Hematopoietic multipotent progenitor cell treated with erythropoietin and hydrocortisone succinate and interleukin-3 and kit ligand, for 15 days (in vitro differentiated cells): Measurements from ENCODE around the gene ETFA.

ENCODE experiments used
- DNase-seq: peaks from one replicate; pipeline ENCODE4 v3.0.0-alpha.2; 2015; ENCODE audit warnings: low spot score

ETFA gene

DNA sequence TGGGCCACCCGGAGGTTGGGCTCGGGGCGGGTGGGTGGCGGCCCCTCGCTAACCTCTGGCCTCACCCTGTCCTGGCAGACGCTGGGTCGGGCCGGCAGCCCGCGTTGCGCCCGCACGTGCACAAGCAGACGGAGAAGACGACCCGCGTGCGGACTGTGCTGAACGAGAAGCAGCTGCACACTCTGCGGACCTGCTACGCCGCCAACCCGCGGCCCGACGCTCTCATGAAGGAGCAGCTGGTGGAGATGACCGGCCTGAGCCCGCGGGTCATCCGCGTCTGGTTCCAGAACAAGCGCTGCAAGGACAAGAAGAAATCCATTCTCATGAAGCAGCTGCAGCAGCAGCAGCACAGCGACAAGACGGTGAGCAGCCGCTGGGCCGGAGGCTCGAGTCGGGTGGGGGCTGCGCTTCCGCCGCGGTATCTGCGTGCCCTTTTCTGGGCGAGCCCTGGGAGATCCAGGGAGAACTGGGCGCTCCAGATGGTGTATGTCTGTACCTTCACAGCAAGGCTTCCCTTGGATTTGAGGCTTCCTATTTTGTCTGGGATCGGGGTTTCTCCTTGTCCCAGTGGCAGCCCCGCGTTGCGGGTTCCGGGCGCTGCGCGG, 29.0 kb upstream of the ETFA start:
- DNase-seq = no peak

DNA sequence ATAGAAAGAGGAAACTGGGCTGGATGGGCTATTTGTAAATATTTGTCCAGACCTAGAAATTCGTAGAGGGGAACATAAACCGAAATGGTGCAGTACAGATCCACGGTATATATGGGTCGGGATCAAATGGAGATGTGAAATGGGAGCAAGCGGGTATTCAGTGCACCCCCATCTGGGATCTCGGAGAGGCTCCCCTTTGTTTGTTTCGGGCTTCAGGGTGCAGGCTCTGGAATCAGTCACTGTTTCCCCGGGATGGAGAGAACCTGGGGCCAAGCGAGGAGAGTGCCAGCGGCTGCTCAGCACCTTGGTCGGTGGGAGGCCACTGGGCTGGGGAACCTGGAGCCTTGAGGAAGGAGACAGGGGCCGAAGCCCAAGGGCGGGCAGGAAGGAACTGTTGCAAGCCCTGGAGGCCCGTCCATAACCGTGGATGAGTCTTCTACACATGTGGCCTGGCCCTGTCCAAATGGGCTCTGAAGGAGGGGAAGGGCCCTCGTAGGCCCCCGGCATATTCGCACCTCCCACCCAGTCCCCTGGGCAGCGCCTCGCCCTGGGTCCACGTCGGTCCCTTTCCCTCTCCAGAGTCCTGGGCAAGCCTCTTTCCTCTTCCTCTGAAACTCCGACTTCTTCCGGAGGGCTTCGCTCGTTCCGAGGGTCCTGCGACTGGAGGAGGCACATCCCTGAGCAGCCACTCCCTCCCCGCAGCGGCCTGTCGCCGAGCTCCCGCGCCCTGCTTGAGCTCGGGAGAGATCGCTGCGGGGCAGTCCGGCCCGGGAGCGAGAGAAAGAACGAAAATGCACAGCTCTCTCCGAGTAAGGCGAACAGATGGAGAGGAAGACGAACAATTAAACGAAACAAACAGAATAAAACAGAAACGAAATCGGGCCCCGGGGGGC, 28.3 kb upstream of the ETFA start:
- DNase-seq = no peak

DNA sequence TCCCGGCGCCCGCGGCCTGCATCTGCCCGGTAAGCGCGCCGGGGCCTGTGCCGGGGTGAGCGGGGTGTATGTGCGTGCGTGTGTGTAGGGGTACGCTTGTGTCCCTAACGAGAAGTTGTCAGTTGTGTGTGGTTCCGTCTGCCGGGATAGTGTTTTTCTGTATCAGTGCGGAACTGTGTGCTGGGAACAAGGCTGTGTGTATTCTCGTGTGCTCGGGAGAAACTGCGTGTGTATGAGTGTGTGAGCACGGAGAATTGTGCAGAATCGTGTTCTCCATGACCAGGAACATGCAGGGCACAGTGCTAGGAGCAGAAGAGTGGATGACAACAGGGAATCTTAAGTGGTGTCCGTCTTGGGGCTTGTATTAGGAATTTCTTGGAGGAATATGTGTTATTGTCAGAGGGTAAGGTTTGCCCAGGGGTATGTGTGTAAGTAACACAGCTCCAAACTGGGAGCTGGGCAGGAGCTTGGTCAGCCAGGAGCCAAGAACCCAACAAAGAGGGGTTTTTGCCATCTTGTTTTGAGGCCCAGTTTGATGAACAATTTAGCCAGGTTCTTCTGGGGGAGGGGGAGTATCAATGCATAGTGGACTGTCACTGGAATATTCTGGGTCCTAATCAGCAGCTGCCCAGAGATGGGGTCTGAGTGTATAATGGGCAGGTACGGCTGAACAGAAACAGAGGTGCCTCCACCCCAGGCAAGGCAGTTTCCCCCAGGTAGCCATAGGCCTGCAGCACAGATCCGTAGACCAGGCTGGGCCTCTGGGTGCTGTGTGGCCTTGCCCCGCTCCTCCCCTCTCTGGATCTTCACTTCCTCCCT, 27.4 kb upstream of the ETFA start:
- DNase-seq = no peak

DNA sequence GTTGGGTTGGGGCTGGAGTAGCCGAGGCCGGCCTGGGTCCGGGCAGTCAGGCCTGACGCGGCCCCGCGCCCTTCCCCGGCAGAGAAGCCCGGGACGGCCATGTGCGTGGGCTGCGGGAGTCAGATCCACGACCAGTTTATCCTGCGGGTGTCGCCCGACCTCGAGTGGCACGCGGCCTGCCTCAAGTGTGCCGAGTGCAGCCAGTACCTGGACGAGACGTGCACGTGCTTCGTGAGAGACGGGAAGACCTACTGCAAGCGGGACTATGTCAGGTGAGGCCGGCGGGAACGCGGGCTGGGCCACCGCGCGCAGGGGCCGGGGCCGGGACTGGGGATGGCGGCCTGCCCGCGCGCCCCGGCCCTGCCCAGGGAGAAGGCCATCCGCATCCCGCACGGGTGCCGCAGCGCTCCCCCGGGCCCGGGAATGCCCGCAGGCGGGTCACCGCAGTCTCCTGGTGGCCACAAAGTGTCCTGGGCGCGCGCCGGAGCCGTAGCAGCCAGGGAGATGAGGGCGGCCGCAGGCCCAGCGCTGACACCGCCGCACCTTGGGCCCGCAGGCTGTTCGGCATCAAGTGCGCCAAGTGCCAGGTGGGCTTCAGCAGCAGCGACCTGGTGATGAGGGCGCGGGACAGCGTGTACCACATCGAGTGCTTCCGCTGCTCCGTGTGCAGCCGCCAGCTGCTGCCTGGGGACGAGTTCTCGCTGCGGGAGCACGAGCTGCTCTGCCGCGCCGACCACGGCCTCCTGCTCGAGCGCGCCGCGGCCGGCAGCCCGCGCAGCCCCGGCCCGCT, 26.6 kb upstream of the ETFA start:
- DNase-seq = no peak

DNA sequence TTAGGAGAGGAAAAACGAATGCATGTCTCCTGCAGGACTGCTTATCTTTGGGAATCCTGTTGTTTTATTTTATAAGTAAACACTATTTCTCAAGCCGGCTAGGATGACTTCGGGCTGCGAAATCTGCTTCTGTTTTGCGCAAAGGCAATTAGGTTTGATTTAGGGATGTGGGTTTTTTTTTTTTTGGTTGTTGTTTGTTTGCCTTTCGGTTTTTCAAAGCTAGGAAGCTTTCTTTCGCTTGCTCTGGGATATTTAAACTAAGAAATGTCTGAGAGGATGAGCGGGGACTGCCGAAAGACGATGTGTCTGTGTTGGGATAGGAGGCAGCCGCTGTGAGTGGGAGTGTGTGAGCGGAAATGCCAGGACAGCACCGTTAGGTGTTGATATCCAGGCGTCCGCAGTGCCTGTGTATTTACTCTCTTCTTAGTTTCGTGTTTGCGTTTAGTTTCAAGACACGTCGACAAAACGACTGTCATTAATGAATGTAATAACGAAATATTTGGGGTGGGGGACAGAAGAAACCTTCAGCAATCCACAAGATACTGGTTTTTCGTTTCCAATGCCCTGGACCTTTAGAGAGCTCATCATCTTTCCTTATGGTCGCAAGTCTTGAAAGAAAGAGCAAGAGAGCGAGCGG, 25.9 kb upstream of the ETFA start:
- no peak for DNase-seq

DNA sequence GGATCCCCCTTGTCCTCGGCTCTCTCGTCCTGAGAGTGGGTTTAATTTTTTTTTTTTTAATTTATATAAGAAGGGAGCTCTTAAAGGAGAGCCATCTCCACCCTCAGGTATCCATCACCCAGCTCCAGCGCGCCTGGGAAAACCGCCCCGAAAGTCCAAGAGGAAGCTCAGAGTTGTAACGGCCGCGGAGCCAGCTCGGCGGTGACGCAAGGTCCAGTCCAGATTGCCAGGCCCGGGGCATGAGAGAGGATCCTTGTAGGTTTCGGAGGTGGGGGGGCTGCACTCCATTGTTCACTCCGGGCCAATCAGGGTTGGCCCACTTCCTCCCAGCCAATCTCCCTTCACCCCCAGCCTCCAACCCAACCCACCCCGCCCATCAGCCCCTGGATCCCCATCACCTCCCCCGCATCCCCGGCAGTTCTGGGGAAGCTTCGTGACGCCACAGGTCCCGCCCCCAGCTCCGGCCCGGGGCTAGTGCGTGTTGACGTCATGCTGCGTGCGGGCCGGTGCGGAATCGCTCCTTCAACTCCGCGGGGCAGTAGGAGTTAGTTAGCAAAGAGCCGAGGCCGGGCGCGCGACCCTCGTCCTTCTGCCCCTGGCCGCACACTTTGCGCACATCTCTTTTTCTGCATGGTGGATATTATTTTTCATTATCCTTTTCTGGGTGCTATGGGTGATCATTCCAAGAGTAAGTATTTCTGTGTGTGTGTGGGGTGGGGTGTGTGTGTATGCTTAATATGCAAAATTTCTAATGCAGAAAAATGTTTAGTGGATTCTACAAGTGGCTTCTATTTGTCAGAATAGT, 25.2 kb upstream of the ETFA start, which contains the start of gene ISL2:
ISL2 (plus strand) TSS at position 520 of the 805 bp plus-strand sequence; CDS start at position 631, 111 bp downstream.
- no peak for DNase-seq

DNA sequence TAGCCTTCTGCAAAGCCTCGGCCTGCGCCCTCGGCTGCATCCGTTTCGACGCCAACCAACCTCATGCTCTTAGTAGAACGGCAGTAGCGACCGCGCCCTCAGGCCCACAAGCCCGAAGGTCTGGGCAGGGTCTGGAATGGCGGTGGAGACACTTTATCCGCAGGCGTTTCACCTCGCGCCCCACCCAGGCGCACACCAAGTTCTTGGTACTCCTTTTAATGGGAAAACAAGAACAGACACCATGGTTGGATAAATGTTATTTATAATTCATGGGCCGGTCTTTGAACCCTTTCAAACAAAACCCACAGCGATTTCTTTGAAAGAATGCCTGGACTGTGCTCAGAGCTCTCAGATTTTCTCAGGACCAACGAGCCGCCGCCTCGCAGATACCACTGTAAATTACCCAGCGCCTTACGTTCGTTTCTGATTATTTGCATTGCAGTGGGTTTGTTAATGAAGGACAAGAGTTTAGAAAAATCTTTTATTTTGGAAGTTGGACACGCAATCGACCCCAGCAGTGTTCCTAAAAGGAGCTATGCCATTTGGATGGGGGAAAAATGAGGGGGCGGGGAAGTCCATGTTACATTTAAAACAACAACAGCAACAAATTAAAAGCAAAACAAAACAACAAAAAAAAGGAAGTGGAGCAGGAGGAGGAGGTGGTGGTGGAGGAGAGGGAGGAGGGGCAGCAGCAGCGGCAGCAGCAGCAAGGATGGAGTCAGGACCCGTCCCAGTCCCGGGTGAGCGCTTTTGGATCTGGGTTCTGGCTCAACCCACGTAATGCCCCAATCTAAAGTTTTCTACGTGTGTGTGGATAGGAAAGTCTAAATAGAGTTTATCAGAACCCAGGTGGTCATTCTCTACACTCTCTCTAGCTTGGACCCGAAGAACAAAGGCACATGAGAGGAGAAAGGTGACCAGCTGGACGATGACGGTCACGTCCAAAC, 24.3 kb upstream of the ETFA start:
- no peak for DNase-seq

DNA sequence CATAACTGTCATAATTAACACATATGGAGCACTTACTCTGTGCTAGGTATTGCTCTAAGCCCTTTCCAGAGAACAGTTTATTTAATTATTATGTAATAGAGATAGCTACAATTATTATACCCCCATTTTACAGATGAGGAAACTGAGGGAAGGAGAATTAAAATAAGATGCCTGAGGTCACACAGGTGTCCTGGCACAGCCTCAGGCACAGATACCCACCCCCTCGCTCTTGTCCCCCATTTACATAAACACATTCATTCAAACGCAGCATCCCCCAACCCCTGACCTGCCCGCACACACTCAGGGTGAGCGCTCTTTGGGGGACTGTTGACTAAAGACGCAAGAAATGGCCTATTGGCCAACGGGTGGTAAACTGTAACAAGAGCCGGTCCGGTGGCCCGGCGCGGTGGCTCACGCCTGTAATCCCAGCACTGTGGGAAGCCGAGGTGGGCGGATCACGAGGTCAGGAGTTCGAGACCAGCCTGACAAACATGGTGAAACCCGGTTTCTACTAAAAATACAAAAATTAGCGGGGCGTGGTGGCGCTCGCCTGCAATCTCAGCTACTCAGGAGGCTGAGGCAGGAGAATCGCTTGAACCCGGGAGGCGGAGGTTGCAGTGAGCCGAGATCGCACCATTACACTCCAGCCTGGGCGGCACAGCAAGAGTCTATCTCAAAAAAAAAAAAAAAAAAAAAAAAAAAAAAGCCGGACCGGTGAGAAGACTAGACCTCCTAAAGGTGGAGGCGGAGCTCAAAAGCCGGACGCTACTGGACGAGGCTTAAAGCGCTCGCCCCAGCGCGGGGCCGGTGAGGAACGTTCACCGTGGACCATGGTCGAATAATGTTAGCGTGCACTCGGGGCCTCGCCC, 23.4 kb upstream of the ETFA start:
- DNase-seq = no peak

DNA sequence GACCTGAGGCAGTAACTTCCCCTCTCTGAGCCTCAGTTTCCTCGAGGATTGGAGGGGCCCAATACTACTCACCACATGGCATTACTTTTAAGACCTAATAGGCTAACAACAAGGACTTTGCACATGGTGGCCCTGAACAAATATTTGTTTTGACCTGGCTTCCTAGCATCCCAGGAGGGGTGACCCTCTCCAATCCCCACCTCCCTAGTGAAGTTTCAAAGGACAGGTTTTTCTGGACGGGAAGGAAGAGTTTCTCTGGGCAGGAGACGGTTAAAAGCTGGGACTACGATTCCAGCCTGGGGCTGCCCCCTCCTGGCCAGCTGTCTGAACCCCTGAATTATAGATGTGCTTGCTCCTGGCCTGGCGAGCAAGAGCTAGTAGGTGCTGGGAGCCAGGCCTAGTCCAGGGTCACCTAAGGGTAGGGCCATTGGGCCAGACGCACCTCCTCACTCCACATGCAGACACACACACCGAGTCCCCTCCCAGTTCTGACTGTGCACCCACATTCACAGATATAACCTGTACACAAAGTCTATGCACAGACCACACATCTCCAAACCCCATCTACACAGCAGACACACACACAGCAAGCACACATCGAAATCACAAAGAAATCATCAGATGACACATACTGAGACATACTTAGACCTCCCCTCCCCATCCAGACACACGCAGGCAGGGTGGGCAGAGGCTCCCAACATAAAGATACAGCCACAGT, 22.6 kb upstream of the ETFA start:
- no peak for DNase-seq

DNA sequence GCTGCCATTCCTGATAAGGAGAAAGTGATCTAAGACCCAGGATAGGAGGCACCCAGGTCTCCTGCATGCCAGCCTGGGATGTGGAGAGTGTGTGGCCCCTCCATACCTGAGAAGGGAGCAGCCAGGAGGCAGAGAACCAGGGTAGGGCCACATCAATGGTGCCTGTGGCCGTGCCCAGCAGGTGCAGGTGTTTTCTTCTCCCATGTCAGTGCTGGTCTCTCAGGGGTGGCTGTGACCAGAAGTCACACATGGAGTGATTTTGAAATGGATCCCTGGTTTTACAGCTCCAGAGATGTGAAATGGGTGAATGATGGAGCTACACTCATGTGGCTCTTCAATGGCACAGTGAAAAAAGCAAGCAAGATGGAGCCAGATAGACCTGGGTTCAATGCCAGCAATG, 22.0 kb upstream of the ETFA start:
- no peak for DNase-seq

DNA sequence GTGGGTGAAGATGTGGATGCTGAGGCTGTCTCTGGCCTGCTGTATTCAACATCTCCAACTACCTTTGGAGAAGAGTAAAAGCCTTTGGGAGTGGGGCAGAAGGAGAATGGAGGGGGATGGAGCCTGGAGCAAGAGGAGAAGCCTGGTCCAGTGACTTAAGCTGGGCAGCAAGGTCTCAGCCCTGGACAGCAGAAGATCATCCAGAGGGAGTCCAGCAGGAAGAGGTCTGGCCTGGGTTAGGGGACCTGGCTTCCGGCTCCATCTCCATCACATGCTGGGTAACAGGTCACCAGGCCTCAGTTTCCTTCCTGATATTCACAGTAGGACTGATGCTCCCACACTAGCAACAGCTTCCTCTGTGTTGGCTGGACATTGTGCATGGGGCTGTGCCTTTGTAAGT, 21.5 kb upstream of the ETFA start:
- DNase-seq = no peak

DNA sequence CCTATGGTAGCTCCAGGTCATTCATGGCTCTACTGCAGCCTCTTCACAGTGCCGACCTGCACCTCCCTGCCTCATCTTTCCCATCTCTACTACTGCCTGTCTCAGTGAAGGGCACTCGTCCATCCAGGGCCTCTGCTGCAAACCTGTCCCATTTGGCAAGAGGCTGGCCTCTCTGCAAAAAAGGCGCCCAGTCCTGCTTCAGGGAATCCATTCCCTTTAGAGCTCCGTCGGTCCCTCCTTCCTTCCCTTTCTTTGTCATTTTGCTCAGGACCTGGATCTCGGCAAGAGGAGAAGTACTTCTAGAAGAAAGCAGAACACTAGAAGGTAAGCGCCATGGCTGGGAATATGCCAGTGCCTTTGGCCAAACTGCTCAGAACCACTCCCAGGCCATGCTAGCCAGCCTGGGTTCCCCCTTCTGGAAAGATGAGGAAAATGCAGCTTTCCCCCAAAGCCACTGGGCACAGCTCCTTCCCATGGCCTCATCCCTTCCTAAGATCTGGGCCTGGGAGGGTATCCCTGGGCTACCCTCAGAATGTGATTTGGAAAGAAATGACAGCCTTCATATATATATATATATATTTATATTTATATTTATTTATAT, 18.9 kb upstream of the ETFA start:
- peak; percentile 41 for DNase-seq

DNA sequence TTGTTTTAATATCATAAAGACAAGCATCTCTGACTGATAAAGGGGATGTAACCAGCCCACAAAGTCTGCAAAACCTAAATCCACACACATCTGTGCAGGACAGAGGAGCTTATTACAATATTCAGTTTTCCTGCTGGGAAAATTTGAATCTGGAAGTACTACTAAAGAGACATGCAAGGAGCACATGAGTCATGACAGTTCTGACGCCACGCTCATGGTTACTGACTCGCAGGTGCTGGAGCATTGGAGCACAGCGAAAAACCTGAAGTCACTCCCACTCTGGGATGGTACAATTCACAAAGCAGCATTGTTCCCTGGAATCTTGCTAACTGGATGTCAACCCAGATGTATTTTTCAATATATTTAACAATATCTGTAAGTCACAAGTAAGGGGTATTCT, 17.7 kb upstream of the ETFA start:
- DNase-seq = no peak

DNA sequence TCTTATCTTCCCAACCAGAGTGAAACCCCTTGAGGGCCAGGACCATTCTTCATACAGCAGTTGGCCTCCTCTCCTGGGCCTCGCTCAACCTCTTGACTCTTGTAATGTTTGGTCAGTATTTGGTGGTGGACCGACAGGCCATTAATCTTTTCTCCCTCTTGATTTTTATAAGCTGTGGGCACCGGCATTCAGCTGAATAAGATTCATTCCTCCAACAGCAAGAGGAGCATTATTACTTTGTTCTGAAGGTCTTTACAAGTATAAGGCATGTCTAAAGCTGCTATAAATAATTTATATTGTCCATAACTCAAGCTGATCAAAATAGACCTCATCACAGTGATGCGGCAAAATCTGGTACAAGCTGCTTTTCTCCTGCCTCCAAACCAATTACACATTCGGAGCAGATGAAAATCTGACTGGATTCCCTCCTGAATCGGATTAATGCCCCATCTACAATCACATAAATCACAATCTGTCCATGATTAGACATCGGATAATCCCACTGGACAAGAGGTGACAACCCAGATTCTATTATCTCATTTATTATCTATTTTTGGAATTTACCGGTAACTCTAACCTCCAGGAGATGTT, 16.9 kb upstream of the ETFA start:
- no peak for DNase-seq

DNA sequence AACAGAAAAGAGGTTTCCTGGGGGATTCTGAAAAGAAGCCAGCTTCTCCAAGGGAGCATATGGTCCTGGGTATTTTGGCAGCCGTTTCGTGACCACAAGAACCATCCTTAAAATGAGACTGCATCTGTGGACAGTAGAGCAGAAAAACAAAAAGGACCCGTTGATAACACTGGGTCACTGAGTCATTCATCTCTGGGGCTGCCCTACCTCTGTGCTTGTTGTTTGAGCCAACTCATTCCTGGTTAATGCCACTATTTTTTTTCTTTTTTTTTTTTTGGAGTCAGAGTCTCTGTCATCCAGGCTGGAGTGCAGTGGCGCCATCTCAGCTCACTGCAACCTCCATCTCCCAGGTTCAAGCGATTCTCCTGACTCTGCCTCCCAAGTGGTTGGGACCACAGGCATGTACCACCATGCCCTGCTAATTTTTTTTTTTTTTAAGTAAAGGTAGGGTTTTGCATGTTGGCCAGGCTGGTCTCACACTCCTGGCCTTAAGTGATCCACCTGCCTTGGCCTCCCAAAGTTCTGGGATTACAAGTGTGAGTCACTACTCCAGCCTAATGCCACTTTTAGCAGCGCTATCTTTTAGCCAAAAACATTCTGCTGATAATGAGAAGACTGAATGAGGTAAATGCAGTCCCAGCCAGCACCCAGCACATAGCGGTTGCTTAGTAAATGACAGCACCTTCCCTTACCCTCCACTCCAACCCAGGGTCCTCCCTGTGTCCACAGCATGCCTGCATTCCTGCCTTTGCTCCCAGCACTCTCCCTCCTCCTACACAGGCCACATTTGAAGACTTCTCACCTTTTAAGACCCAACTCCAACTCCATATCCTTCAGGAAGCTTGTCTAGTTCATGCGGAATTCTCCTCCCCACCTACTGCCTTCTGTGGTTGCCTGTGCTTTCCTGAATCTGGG, 16.2 kb upstream of the ETFA start:
- no peak for DNase-seq

DNA sequence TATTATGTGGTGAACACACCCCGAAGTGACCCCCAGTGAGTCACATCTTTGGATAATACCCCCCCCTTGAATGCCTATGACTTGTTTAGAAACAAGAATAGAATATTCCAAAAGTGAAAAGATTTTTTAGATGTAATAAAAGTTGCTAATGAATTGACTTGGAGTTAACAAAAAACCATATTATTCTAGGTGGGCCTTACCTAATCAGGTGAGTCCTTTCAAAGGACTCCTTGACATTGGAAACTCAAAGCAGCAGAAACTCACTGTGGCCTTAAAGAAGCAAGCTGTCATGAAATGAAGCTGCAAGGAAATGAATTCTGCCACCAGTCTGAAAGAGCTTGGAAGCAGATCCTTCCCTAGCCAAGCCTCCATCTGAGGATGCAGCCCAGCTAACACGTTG, 14.4 kb upstream of the ETFA start:
- no peak for DNase-seq
